ENCODE data around the gene GAREM1.
"Not testable (repeated sequence)": the region's sequence is repeated elsewhere in the genome, so short reads cannot be mapped to it uniquely, and the experiment has no call there.

The GAREM1 gene

GRCh38 chr18:32251466-32251865, 219.2 kb downstream of the GAREM1 start:
- no peak for DNase-seq

- DNase-seq, result no peak
Measured at GRCh38 chr18:32249147-32249929, 221.3 kb downstream of the GAREM1 start.

GRCh38 chr18:32244881-32245280, 225.8 kb downstream of the GAREM1 start:
- no peak for DNase-seq

- no peak for DNase-seq
Measured at GRCh38 chr18:32243358-32243757, 227.3 kb downstream of the GAREM1 start.

- DNase-seq, result no peak
Measured at GRCh38 chr18:32242395-32242794, 228.3 kb downstream of the GAREM1 start.

GRCh38 chr18:32238635-32239268, 231.9 kb downstream of the GAREM1 start:
- DNase-seq, result no peak

- no peak for DNase-seq
Measured at GRCh38 chr18:32237049-32237448, 233.6 kb downstream of the GAREM1 start.

- not testable (repeated sequence) for DNase-seq
Measured at GRCh38 chr18:32233348-32233747, 237.3 kb downstream of the GAREM1 start.

- no peak for DNase-seq
Measured at GRCh38 chr18:32219431-32220018, 251.2 kb downstream of the GAREM1 start.

- no peak for DNase-seq
Measured at GRCh38 chr18:32216390-32216789, 254.3 kb downstream of the GAREM1 start.

GRCh38 chr18:32213693-32214092, 257.0 kb downstream of the GAREM1 start:
- DNase-seq, result no peak

Data from activated gamma-delta T cell (primary cell).